Lung microvascular endothelial cell (primary cell): Measurements from ENCODE around the gene TIMD4. TPM values are rescaled to one million over a fixed set of nuclear protein-coding genes. Genes with fewer than 3 reads are reported as not detected.
"Not testable (repeated sequence)": the region's sequence is repeated elsewhere in the genome, so short reads cannot be mapped to it uniquely, and the experiment has no call there.

Experiments
- DNase-seq, 2 donors: peaks; one replicate each; pipeline versions ENCODE4 v3.0.0 to v3.0.0-alpha.2; 2010; ENCODE audit warnings: low read depth in 2 of 2
- total RNA-seq: library from RNA; depleted of rRNA; stranded (reverse); fragments of >200 nt; gene quantifications from 2 replicates; pipeline ENCODE4 v1.2.1, GENCODE V29; 2014

Gene TIMD4
- total RNA-seq: not detected in 2 replicates

DNA sequence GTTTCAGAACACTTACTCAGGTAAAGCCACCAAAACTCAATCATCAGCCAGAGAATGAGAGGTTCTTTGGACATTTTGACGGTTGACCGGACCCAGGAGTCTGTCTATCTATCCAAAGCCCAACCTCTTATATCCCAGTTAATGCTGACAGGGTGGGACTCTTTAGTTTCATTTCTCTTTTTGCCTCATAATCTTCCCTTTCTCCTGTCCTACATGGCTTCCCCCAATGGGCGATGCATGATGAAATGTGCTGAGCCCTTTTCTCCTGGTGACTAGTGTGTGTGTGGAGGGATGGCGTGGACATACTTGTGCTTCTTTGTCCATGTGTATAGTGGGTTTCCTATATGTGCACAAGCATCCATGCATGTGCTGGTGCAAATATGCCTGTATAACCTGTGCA, at the start of gene TIMD4:
Gene TIMD4, minus strand, starts transcription at position 102 of the 400 bp plus-strand sequence. Its CDS starts 28 bp downstream, at position 74.
- no peak for DNase-seq

DNA sequence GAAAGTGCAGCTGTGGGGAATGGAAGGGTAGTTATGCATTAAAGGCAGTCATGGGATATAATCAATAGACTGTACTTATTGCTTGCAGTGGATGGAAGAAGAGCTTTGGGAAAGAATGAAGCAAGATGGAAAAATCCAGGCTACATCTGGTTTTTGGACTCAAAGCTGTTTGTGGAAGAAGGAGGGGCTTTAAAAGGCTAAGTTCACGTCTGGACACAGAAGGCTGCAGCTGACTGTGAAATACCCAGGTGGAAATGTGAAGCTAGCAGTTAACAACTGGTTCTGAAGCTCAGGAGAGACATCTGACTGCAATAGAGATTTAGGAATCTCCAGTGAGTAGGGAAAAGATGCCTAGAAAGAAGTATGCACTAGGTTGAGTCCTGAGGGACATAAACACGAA, 43.2 kb upstream of the TIMD4 start:
- no peak for DNase-seq

DNA sequence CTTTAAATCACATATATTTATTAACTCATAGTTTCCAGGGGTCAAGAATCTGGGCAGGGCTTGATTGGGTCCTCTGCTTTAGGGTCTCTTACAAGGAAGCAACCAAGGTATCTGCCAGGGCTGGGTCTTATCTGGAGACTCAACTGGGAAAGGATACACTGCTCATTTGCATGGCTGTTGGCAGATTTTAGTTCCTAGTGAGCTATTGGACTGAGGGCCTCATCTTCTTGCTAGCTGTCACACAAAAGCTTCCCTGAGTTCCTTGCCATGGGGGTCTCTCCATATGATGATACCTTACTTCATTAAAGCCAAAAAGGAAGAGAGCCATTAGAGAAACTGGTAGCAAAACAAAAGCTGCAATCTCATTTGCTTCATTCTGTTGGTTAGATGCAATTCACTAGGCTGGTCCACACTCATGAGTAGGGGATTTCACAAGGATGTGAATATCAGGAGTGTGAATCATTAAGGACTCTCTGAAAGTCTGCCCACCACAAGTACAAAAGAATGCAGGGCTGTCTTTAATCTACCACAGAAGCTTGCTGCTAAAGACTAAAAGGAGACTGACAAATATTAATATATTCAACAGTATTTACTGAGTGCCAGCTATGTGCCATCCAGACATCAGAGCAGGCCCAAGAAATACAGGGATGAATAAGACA, 42.0 kb upstream of the TIMD4 start:
- no peak for DNase-seq

DNA sequence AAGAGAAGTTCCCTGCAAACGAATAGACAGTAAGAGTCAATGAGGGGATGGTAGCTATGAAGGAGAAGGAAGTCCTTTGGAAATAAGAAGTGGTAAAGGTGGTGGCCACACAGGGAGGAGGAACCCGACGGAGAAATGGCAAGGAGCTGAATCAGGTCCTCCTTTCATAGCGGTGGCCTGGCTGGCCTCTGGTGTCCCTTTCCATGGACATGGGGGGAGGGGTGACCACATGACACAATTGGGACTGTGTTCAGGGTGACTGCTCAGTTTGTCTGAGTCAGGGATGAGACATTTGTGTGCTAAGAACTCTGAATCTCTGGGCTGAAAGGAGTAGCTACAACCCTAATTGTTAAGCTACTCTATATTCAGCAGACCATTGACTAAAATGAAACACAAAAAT, 28.7 kb upstream of the TIMD4 start:
- no peak for DNase-seq

- DNase-seq: no peak
These were observed 21.0 kb upstream of the TIMD4 start for GRCh38 chr5:156984064-156984463.

- no peak for DNase-seq
These were observed 18.5 kb upstream of the TIMD4 start for GRCh38 chr5:156981481-156981880.

DNA sequence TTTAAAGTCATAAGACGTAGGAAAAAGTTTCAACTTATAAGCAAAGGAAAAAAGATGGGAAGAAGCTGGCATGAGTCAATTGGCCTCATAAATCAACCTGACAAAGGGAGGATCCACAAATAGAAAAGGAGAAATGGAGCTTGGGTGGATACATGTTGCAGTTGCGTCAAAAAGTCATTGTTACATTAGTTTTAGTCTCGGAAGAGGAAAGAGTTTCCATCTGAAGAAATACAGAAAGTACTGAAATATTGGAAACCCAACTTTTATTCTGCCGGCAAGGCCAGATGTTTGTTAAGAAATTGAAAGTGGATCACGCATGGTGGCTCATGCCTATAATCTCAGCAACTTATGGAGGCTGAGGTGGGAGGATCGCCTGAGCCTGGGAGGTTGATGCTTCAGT, 11.3 kb upstream of the TIMD4 start:
- no peak for DNase-seq

- no peak for DNase-seq
These were observed 9.0 kb upstream of the TIMD4 start for GRCh38 chr5:156971848-156972525.

DNA sequence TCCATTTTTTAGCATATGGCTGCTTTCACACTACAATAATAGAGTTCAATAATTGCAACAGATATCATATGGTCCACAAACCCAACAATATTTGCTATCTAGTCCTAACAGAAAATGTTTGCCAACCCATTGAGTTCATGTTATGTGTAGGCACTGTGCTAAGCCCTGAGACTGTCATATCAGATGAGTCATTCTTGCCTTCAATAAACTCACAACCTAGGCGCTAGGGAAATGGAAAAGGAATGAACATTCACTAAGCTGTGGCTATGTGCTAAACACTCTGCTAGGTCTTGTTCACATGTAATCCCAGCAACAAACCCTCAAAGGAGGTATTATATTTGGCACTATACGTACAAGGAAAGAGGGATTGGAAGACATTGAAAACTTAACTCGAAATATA, 8.4 kb upstream of the TIMD4 start:
- no peak for DNase-seq

- not testable (repeated sequence) for DNase-seq
These were observed 4.4 kb upstream of the TIMD4 start for GRCh38 chr5:156967386-156967785.

GRCh38 chr5:156956321-156956720, 6.7 kb downstream of the TIMD4 start:
- no peak for DNase-seq

- no peak for DNase-seq
These were observed 11.7 kb downstream of the TIMD4 start for GRCh38 chr5:156951359-156951758.

DNA sequence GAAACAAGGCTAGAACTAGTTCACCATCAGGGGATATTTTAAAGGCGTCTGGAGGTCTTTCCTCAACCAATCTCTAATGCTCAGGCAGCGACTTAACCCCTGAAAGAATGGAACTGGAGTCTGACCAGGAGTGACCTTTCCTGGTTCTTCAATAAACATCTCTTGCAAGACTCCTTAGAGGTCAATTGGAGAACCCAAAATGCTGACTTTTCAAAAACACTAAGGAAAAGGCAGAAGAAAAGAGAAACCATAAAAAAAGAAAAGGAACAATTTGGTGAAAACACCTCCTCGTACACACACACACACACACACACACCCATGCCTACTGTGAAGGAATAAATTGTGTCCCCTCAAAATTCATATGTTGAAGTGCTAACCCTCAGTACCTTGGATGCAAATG, 12.3 kb downstream of the TIMD4 start:
- DNase-seq: no peak

GRCh38 chr5:156949424-156949823, 13.6 kb downstream of the TIMD4 start:
- DNase-seq: no peak

DNA sequence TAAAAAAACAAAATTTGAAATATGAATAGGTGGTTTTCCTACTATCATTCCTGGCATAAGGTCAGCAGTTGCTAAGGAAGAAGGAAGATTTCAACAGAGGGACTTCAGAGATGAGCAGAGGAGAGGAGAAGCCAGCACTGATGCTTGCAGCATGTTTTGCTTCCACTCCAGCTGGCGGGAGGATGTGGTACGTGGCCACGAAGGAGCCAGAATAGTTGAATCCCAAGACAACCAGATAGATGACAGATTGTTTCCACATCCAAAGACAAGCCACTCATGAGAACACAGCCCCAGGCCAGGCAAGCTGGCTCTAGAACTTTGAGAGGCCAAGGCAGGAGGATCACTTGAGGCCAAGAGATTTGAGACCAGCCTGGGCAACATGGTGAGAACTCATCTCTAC, 15.1 kb downstream of the TIMD4 start:
- no peak for DNase-seq

- no peak for DNase-seq
These were observed 21.0 kb downstream of the TIMD4 start for GRCh38 chr5:156942064-156942463.

GRCh38 chr5:156940462-156940861, 22.6 kb downstream of the TIMD4 start:
- not testable (repeated sequence) for DNase-seq

DNA sequence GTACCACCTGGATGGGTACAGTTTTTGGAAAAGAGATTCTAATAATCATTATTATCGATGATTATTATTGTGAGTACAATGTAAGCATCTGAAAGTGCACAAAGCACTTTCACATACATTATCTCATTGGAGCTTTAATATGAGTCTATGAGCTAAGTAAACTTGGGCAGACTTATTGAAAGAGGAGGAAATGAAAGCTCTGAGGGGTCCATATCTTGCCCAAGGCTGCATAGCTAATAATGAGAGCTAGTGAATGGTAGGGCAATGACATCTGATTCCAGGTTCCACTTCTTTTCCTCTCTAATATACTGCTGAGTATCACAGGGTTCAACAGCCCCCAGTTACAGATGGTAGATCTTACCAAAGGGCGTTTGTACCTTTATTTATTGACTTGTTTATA, 26.1 kb downstream of the TIMD4 start:
- no peak for DNase-seq

DNA sequence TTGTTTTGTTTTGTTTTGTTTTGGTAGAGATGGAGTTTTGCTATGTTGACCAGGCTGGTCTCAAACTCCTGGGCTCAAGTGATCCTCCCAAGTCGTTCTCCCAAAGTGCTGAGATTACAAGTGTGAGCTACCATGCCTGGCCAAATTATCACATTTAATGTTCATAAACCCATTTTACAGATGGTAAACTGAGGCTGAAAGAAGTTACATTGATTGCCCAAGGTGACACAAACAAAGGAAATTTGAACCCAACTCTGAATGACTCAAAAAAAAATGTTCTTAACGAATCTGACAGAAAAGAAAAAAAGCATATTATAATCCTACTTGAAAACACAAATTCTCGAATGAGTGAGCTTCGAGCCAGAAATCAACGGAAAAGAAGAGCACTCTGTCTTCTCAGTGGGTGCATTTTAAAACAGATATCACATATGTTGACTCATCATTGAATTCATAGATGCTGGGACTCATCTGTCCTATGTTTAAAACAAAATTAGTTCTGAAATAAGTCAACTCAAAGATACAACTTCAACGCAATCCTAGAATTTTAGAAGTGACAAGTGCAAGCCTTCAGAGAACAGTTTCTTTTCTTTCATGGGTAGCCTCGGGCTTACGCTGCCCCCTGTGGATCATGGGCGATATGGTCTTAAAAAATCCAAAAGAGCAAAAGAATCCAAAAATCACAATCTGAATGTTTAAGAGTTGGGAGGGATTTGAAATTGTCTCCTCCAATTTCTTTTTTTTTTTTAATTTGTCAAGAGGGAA, 28.4 kb downstream of the TIMD4 start:
- no peak for DNase-seq

DNA sequence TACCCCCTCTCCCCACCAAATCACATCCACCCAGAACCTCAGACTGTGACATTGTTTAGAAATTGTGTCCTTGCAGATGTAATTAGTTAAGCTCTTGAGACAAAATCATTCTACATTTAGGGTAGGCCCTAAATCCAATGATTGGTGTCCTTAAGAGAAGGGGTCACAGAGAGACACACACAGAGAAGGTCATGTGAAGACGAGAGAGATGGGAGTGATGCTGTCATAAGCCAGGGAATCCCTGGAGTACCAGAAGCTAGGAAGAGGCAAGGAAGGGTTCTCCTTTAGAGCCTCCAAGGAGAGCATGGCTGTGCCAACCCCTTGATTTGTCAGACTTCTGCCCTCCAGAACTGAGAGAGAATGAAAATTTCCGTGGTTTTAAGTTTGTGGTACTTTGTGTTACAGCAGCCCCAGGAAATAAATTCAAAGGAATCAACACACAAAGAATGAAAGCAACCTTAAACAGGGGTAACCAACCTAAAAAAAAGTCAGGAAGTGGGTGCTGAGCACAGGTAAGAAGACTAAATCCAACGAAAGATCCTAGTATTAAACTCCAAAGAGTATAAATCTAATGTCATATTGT, 33.6 kb downstream of the TIMD4 start:
- DNase-seq: no peak

GRCh38 chr5:156927545-156927944, 35.5 kb downstream of the TIMD4 start:
- no peak for DNase-seq

- DNase-seq: not testable (repeated sequence)
These were observed 37.3 kb downstream of the TIMD4 start for GRCh38 chr5:156925767-156926166.
